ENCODE results near the gene ZNF697. TPM values are rescaled to one million over a fixed set of nuclear protein-coding genes. Genes with fewer than 3 reads are reported as not detected.
"Not testable (repeated sequence)": the region's sequence is repeated elsewhere in the genome, so short reads cannot be mapped to it uniquely, and the experiment has no call there.

ZNF697 gene
- total RNA-seq, 1 experiment from 2014 or later = not detected

DNA sequence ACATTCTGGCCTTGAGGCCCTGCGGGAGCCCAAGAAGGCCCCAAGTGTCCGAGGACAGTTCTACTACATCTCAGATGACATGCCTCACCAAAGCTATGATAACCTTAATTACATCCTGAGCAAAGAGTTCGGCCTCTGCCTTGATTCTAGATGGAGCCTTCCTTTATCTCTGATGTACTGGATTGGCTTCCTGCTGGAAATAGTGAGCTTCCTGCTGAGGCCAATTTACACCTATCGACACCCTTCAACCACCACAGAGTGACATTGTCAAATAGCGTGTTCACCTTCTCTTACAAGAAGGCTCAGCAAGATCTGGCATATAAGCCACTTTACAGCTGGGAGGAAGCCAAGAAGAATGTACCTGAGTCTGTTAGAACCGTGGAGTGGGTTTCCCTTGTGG lies 39.2 kb downstream of the ZNF697 start:
- H2AFZ ChIP-seq (ENCODE audit: low read length); H3K4me3 ChIP-seq (ENCODE audit: low read length); H3K9me2 ChIP-seq (replicated peaks; ENCODE audit: insufficient read depth, low read length); H3K27ac ChIP-seq (ENCODE audit: low read length); DNase-seq; H3K79me2 ChIP-seq (ENCODE audit: low read length); H3K9ac ChIP-seq (ENCODE audit: low read length); H3K4me1 ChIP-seq (ENCODE audit: low read length); H3K36me3 ChIP-seq (ENCODE audit: insufficient read depth, low read length); H4K20me1 ChIP-seq (ENCODE audit: insufficient read depth, low read depth, low read length); H3K9me3 ChIP-seq (ENCODE audit: low read length); H3K27me3 ChIP-seq (ENCODE audit: low read length); H3K4me2 ChIP-seq (ENCODE audit: low read depth, low read length, poor library complexity, severe bottlenecking): not testable (repeated sequence)

DNA sequence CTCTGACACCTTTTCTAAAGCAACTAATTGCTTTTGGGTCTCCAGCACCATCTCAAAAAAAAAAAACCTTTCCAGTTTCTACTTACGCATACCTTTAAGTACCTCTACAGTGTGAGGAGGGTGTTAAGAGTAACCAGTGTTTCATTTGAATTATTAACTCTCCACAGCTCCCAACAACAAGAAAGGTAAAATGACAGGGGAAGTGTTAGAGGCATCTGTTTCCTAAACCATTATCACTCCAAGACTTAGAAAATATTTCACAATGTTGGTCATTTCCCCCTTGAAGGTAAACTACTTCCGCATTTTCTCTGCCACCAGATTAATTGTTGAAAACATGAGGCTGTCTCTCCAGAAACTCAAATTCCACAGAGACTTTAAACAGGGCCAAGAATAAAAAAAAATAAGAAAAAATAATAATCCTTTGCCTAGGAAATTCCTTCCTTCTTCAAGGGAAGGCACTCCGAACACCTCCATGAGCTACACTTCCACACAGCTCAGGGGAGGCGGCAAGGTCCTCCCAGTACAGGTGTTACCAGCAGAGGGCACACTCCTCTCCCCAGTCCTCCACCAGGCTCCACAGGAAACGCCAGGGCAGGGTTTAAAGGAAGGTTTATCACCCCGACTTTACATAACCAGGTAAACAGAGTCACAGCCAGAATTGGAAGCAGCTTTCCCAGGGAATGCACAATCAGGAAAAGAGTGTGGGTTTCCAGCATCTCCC lies 40.8 kb downstream of the ZNF697 start:
- H2AFZ ChIP-seq (ENCODE audit: low read length); H4K20me1 ChIP-seq (ENCODE audit: insufficient read depth, low read depth, low read length); H3K4me3 ChIP-seq (ENCODE audit: low read length); H3K9ac ChIP-seq (ENCODE audit: low read length); H3K79me2 ChIP-seq (ENCODE audit: low read length); H3K4me1 ChIP-seq (ENCODE audit: low read length); H3K4me2 ChIP-seq (ENCODE audit: low read depth, low read length, poor library complexity, severe bottlenecking); H3K9me3 ChIP-seq (ENCODE audit: low read length); H3K27me3 ChIP-seq (ENCODE audit: low read length); H3K36me3 ChIP-seq (ENCODE audit: insufficient read depth, low read length); H3K27ac ChIP-seq (ENCODE audit: low read length); DNase-seq; H3K9me2 ChIP-seq (replicated peaks; ENCODE audit: insufficient read depth, low read length): not testable (repeated sequence)

- H3K36me3 ChIP-seq (ENCODE audit: insufficient read depth, low read length) = no peaks in the 10 kb centered on the region
- no peaks in the 10 kb centered on the region for H4K20me1 ChIP-seq (ENCODE audit: insufficient read depth, low read depth, low read length)
- DNase-seq = no peak
- H3K4me2 ChIP-seq (ENCODE audit: low read depth, low read length, poor library complexity, severe bottlenecking) = no peak overlapping the region
- no peaks in the 10 kb centered on the region for H3K79me2 ChIP-seq (ENCODE audit: low read length)
- H3K27me3 ChIP-seq (ENCODE audit: low read length) = no peaks in the 10 kb centered on the region
- H3K9me2 ChIP-seq (replicated peaks; ENCODE audit: insufficient read depth, low read length) = no peaks in the 10 kb centered on the region
- no peak overlapping the region for H3K4me3 ChIP-seq (ENCODE audit: low read length)
- H3K27ac ChIP-seq (ENCODE audit: low read length) = no peak overlapping the region
- no peaks in the 10 kb centered on the region for H3K4me1 ChIP-seq (ENCODE audit: low read length)
- no peaks in the 10 kb centered on the region for H3K9me3 ChIP-seq (ENCODE audit: low read length)
- H2AFZ ChIP-seq (ENCODE audit: low read length) = no peak overlapping the region
- H3K9ac ChIP-seq (ENCODE audit: low read length) = no peak overlapping the region
These were observed 41.7 kb downstream of the ZNF697 start for GRCh38 chr1:119606394-119606793.

DNA sequence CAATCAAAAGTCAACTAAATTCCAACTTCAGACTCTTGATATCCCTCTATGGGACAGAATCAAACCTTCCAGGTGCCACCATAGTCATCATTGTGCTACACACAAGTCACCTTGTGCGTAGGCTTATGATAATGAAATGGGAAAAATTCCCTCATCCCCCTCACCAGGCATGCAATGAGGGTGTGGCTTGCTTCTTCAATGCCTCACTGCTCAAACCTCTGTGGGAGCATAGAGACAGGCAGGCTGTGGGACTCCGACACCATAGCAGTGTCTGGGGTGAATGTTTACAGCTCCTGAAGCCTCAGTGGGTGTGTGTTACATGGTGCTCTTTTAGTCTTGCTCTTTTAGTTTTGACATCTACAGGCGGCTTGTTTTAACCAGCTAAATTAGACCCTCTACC lies 42.4 kb downstream of the ZNF697 start:
- no peak overlapping the region for H2AFZ ChIP-seq (ENCODE audit: low read length)
- H3K4me2 ChIP-seq (ENCODE audit: low read depth, low read length, poor library complexity, severe bottlenecking) = no peak overlapping the region

GRCh38 chr1:119605080-119605479 lies 43.0 kb downstream of the ZNF697 start:
- H3K9me2 ChIP-seq (replicated peaks; ENCODE audit: insufficient read depth, low read length); H3K36me3 ChIP-seq (ENCODE audit: insufficient read depth, low read length); H3K4me3 ChIP-seq (ENCODE audit: low read length); H3K9me3 ChIP-seq (ENCODE audit: low read length); H4K20me1 ChIP-seq (ENCODE audit: insufficient read depth, low read depth, low read length); DNase-seq; H3K27me3 ChIP-seq (ENCODE audit: low read length); H3K4me1 ChIP-seq (ENCODE audit: low read length); H3K79me2 ChIP-seq (ENCODE audit: low read length); H2AFZ ChIP-seq (ENCODE audit: low read length); H3K9ac ChIP-seq (ENCODE audit: low read length); H3K27ac ChIP-seq (ENCODE audit: low read length); H3K4me2 ChIP-seq (ENCODE audit: low read depth, low read length, poor library complexity, severe bottlenecking): not testable (repeated sequence)

More for the DNA sequence above, 42.4 kb downstream of the ZNF697 start:
- Histone ChIP-seq H3K9me2 (replicated peaks; ENCODE audit: insufficient read depth, low read length) (no peaks in the 10 kb centered on the region), H3K27me3 (ENCODE audit: low read length) (no peaks in the 10 kb centered on the region), H3K36me3 (ENCODE audit: insufficient read depth, low read length) (no peaks in the 10 kb centered on the region), H4K20me1 (ENCODE audit: insufficient read depth, low read depth, low read length) (no peaks in the 10 kb centered on the region), H3K9me3 (ENCODE audit: low read length) (no peaks in the 10 kb centered on the region), H3K9ac (ENCODE audit: low read length) (no peak overlapping the region), H3K4me3 (ENCODE audit: low read length) (no peak overlapping the region), H3K79me2 (ENCODE audit: low read length) (no peaks in the 10 kb centered on the region), H3K27ac (ENCODE audit: low read length) (no peak overlapping the region), H3K4me1 (ENCODE audit: low read length) (no peaks in the 10 kb centered on the region)
- DNase-seq = no peak

GRCh38 chr1:119603695-119604094 lies 44.4 kb downstream of the ZNF697 start:
- Histone ChIP-seq H3K36me3 (ENCODE audit: insufficient read depth, low read length) (no peaks in the 10 kb centered on the region), H3K27me3 (ENCODE audit: low read length) (no peaks in the 10 kb centered on the region), H3K9me3 (ENCODE audit: low read length) (no peaks in the 10 kb centered on the region), H3K9ac (ENCODE audit: low read length) (no peak overlapping the region), H2AFZ (ENCODE audit: low read length) (no peak overlapping the region), H4K20me1 (ENCODE audit: insufficient read depth, low read depth, low read length) (no peaks in the 10 kb centered on the region), H3K9me2 (replicated peaks; ENCODE audit: insufficient read depth, low read length) (no peaks in the 10 kb centered on the region), H3K4me3 (ENCODE audit: low read length) (no peak overlapping the region), H3K4me1 (ENCODE audit: low read length) (no peaks in the 10 kb centered on the region), H3K4me2 (ENCODE audit: low read depth, low read length, poor library complexity, severe bottlenecking) (no peak overlapping the region), H3K27ac (ENCODE audit: low read length) (no peak overlapping the region), H3K79me2 (ENCODE audit: low read length) (no peaks in the 10 kb centered on the region)
- no peak for DNase-seq

GRCh38 chr1:119603241-119603640 lies 44.8 kb downstream of the ZNF697 start:
- not testable (repeated sequence) for H3K79me2 ChIP-seq (ENCODE audit: low read length); H4K20me1 ChIP-seq (ENCODE audit: insufficient read depth, low read depth, low read length); H3K4me3 ChIP-seq (ENCODE audit: low read length); H2AFZ ChIP-seq (ENCODE audit: low read length); H3K9me2 ChIP-seq (replicated peaks; ENCODE audit: insufficient read depth, low read length); H3K4me2 ChIP-seq (ENCODE audit: low read depth, low read length, poor library complexity, severe bottlenecking); H3K27me3 ChIP-seq (ENCODE audit: low read length); DNase-seq; H3K27ac ChIP-seq (ENCODE audit: low read length); H3K9ac ChIP-seq (ENCODE audit: low read length); H3K4me1 ChIP-seq (ENCODE audit: low read length); H3K36me3 ChIP-seq (ENCODE audit: insufficient read depth, low read length); H3K9me3 ChIP-seq (ENCODE audit: low read length)

- not testable (repeated sequence) for H2AFZ ChIP-seq (ENCODE audit: low read length); H3K9ac ChIP-seq (ENCODE audit: low read length); H4K20me1 ChIP-seq (ENCODE audit: insufficient read depth, low read depth, low read length); H3K4me2 ChIP-seq (ENCODE audit: low read depth, low read length, poor library complexity, severe bottlenecking); H3K36me3 ChIP-seq (ENCODE audit: insufficient read depth, low read length); H3K4me1 ChIP-seq (ENCODE audit: low read length); H3K27me3 ChIP-seq (ENCODE audit: low read length); H3K4me3 ChIP-seq (ENCODE audit: low read length); H3K9me2 ChIP-seq (replicated peaks; ENCODE audit: insufficient read depth, low read length); H3K27ac ChIP-seq (ENCODE audit: low read length); H3K9me3 ChIP-seq (ENCODE audit: low read length); DNase-seq; H3K79me2 ChIP-seq (ENCODE audit: low read length)
These were observed 45.3 kb downstream of the ZNF697 start for GRCh38 chr1:119602789-119603188.

DNA sequence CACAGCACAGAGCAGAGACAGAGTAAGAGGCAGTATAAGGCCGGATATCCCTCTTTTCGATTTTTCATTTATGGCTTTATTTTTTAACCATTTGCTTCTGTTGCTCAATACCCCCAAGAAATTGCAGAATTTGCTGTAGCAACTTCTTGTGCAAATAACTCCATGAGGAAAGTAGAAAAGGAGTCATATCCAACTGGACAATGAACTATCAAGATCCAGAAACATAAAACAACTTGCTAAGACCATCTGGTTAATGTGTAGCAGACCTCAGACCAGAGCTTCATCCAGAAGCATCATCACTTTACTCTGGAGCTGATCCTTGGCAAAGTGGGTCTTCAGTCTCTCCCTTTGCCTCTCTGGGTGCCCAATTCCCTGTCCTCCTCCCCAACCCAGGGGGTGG lies 45.9 kb downstream of the ZNF697 start:
- H3K79me2 ChIP-seq (ENCODE audit: low read length) = no peaks in the 10 kb centered on the region
- no peaks in the 10 kb centered on the region for H3K27me3 ChIP-seq (ENCODE audit: low read length)
- no peak overlapping the region for H3K4me3 ChIP-seq (ENCODE audit: low read length)
- no peak overlapping the region for H3K27ac ChIP-seq (ENCODE audit: low read length)
- H3K9me2 ChIP-seq (replicated peaks; ENCODE audit: insufficient read depth, low read length) = no peaks in the 10 kb centered on the region
- H3K36me3 ChIP-seq (ENCODE audit: insufficient read depth, low read length) = no peaks in the 10 kb centered on the region
- no peaks in the 10 kb centered on the region for H3K9me3 ChIP-seq (ENCODE audit: low read length)
- no peak overlapping the region for H2AFZ ChIP-seq (ENCODE audit: low read length)
- no peaks in the 10 kb centered on the region for H4K20me1 ChIP-seq (ENCODE audit: insufficient read depth, low read depth, low read length)
- H3K4me1 ChIP-seq (ENCODE audit: low read length) = no peaks in the 10 kb centered on the region
- H3K9ac ChIP-seq (ENCODE audit: low read length) = no peak overlapping the region
- no peak for DNase-seq
- H3K4me2 ChIP-seq (ENCODE audit: low read depth, low read length, poor library complexity, severe bottlenecking) = no peak overlapping the region

All from Karpas-422 (cell line).